ENCODE measurements around the gene ROGDI. TPM values are rescaled to one million over a fixed set of nuclear protein-coding genes. Genes with fewer than 3 reads are reported as not detected.

ROGDI gene
- total and polyA plus RNA-seq, 9 of the 15 experiments (the other 6 are each of a cell fraction or from before 2014, with no cell fraction given) = 0.97 to 37.3 (median 16.5) TPM

GRCh38 chr16:4802659-4803287, 340 bp upstream of the ROGDI start (continued):
- TF ChIP-seq, protein P1, sequence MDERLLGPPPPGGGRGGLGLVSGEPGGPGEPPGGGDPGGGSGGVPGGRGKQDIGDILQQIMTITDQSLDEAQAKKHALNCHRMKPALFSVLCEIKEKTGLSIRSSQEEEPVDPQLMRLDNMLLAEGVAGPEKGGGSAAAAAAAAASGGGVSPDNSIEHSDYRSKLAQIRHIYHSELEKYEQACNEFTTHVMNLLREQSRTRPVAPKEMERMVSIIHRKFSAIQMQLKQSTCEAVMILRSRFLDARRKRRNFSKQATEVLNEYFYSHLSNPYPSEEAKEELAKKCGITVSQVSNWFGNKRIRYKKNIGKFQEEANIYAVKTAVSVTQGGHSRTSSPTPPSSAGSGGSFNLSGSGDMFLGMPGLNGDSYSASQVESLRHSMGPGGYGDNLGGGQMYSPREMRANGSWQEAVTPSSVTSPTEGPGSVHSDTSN (CRISPR knock-in tag; IDR thresholded peaks at IDR 0.05; ENCODE audit: low read depth) = peak; percentile 90
- TF ChIP-seq, protein P1 (tag; conservative IDR thresholded peaks at IDR 0.05; ENCODE audit: low read depth) = peak; percentile 93
- TF ChIP-seq ZC3H4 (CRISPR knock-in tag; IDR thresholded peaks at IDR 0.05; ENCODE audit: borderline replicate concordance) (no peak), SP1 (CRISPR knock-in tag; IDR thresholded peaks at IDR 0.05) (no peak), PHF20 (IDR thresholded peaks at IDR 0.05; ENCODE audit: partially characterized antibody) (no peak), NKRF (IDR thresholded peaks at IDR 0.05; ENCODE audit: borderline replicate concordance) (no peak), HMGN3 (IDR thresholded peaks at IDR 0.05; ENCODE audit: borderline replicate concordance, extremely low read depth, insufficient read length, low read depth, low read length) (no peak)
- TF ChIP-seq, protein P2, sequence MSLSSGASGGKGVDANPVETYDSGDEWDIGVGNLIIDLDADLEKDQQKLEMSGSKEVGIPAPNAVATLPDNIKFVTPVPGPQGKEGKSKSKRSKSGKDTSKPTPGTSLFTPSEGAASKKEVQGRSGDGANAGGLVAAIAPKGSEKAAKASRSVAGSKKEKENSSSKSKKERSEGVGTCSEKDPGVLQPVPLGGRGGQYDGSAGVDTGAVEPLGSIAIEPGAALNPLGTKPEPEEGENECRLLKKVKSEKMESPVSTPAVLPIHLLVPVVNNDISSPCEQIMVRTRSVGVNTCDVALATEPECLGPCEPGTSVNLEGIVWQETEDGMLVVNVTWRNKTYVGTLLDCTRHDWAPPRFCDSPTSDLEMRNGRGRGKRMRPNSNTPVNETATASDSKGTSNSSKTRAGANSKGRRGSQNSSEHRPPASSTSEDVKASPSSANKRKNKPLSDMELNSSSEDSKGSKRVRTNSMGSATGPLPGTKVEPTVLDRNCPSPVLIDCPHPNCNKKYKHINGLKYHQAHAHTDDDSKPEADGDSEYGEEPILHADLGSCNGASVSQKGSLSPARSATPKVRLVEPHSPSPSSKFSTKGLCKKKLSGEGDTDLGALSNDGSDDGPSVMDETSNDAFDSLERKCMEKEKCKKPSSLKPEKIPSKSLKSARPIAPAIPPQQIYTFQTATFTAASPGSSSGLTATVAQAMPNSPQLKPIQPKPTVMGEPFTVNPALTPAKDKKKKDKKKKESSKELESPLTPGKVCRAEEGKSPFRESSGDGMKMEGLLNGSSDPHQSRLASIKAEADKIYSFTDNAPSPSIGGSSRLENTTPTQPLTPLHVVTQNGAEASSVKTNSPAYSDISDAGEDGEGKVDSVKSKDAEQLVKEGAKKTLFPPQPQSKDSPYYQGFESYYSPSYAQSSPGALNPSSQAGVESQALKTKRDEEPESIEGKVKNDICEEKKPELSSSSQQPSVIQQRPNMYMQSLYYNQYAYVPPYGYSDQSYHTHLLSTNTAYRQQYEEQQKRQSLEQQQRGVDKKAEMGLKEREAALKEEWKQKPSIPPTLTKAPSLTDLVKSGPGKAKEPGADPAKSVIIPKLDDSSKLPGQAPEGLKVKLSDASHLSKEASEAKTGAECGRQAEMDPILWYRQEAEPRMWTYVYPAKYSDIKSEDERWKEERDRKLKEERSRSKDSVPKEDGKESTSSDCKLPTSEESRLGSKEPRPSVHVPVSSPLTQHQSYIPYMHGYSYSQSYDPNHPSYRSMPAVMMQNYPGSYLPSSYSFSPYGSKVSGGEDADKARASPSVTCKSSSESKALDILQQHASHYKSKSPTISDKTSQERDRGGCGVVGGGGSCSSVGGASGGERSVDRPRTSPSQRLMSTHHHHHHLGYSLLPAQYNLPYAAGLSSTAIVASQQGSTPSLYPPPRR (CRISPR knock-in tag; IDR thresholded peaks at IDR 0.05; ENCODE audit: borderline replicate concordance) = no peak

All from K562 (cell line).